Gastrocnemius medialis (tissue), 4 donors: ENCODE data around the gene ISM1. TPM values are rescaled to one million over a fixed set of nuclear protein-coding genes. Genes with fewer than 3 reads are reported as not detected.

ENCODE experiments used
- ATAC-seq, 2 donors: fragments of 150-250 bp; one replicate each; pipeline ENCODE4 v1.9.1; 2016
- DNase-seq, 2 donors: peaks; one replicate each; pipeline ENCODE4 v3.0.0-alpha.2; 2019
- H3K27ac ChIP-seq, 4 donors: fragments of 200-600 bp; sonication (generic); 1 replicate in 1 of 4; 2 replicates in 3 of 4; pipeline ENCODE4 v1.5.1; 2016 to 2018; ENCODE audit warnings: mild to moderate bottlenecking in 2 of 4, moderate library complexity in 1 of 4
- H3K27me3 ChIP-seq, 3 donors: fragments of 200-600 bp; sonication (generic) in 2 of 3; 1 replicate in 1 of 3; 2 replicates in 2 of 3; pipeline versions ENCODE4 v1.5.1 to v1.6.0; 2016 to 2019; ENCODE audit warnings: mild to moderate bottlenecking in 1 of 3, moderate library complexity in 1 of 3
- H3K36me3 ChIP-seq, 2 donors: fragments of 200-600 bp; sonication (generic) in 1 of 2; one replicate each; pipeline ENCODE4 v1.5.1; 2017 to 2018
- H3K4me1 ChIP-seq, 2 donors: fragments of 200-600 bp; sonication (generic) in 1 of 2; one replicate each; pipeline ENCODE4 v1.5.1; 2016 to 2017; ENCODE audit warnings: mild to moderate bottlenecking in 2 of 2
- H3K4me3 ChIP-seq, 4 donors: fragments of 200-600 bp; sonication (generic) in 3 of 4; 1 replicate in 1 of 4; 2 replicates in 3 of 4; pipeline ENCODE4 v1.5.1; 2016 to 2019; ENCODE audit warnings: mild to moderate bottlenecking in 2 of 4
- H3K9me3 ChIP-seq, 3 donors: fragments of 200-600 bp; sonication (generic) in 2 of 3; 1 replicate in 1 of 3; 2 replicates in 2 of 3; pipeline ENCODE4 v1.5.1; 2016 to 2019
- CTCF ChIP-seq, 5 experiments: fragments of 450-650 bp in 3 of 5; fragments of 200-600 bp in 2 of 5; sonication (generic) in 2 of 5; IDR thresholded peaks in 4 of 5; conservative IDR thresholded peaks in 1 of 5; 1 replicate in 4 of 5; 2 replicates in 1 of 5; pipeline ENCODE4 v1.5.1; 2016 to 2019; ENCODE audit warnings: antibody characterized with exemption in 5 of 5, mild to moderate bottlenecking in 3 of 5, moderate library complexity in 3 of 5
- POLR2A ChIP-seq, 2 donors: fragments of 450-650 bp; IDR thresholded peaks; one replicate each; pipeline ENCODE4 v1.6.1; 2017; ENCODE audit warnings: antibody characterized with exemption in 2 of 2, mild to moderate bottlenecking in 2 of 2, moderate library complexity in 2 of 2
- in situ Hi-C, 4 donors: fragments of 200-750 bp; cut with MboI; loops; one replicate each; pipeline versions ENCODE4 v1.15.0 to v1.8.0; 2017; ENCODE audit warnings: low sequenced_read_pairs in 4 of 4
- intact Hi-C: fragments of 100-400 bp; cut with DNase I; formaldehyde crosslinking; loops from one replicate; pipeline ENCODE4 v1.15.1; 2023; ENCODE audit warnings: low total_unique reads
- total RNA-seq, 4 donors: library from RNA; depleted of rRNA; stranded (reverse); fragments of >200 nt; gene quantifications; one replicate each; pipeline versions ENCODE4 v1.1.0 to v1.2.3, GENCODE V29; 2016

The ISM1 gene
- total RNA-seq, 4 donors from 2014 or later, result 0.61 to 3.7 (median 0.78) TPM

- ATAC-seq (no peak), DNase-seq (no peak)
- TF ChIP-seq CTCF (IDR thresholded peaks at IDR 0.05 in 4 of 5, conservative IDR thresholded peaks at IDR 0.05 in 1 of 5) (no peak), POLR2A (IDR thresholded peaks at IDR 0.05) (no peak)
- no peaks in the 10 kb centered on the region for H3K36me3 ChIP-seq
- intact Hi-C loops (no loop called here), in situ Hi-C loops (no loop called here)
- H3K9me3 ChIP-seq, result no peaks in the 10 kb centered on the region
- H3K4me3 ChIP-seq, result no peak overlapping the region
- H3K27me3 ChIP-seq, result no peaks in the 10 kb centered on the region
- no peaks in the 10 kb centered on the region for H3K4me1 ChIP-seq
- no peak overlapping the region for H3K27ac ChIP-seq
Measured at GRCh38 chr20:13325033-13325432, 104.0 kb downstream of the ISM1 start.

GRCh38 chr20:13325796-13326340 lies 104.8 kb downstream of the ISM1 start:
- no peak for ATAC-seq
- in situ Hi-C loops, result no loop called here
- Histone ChIP-seq H3K9me3 (no peaks in the 10 kb centered on the region), H3K4me1 (no peaks in the 10 kb centered on the region), H3K36me3 (no peaks in the 10 kb centered on the region), H3K27ac (no peak overlapping the region), H3K27me3 (no peaks in the 10 kb centered on the region), H3K4me3 (no peak overlapping the region)
- TF ChIP-seq CTCF (IDR thresholded peaks at IDR 0.05 in 4 of 5, conservative IDR thresholded peaks at IDR 0.05 in 1 of 5) (no peak), POLR2A (IDR thresholded peaks at IDR 0.05) (no peak)
- intact Hi-C loops, result no loop called here
- DNase-seq, result no peak

- Histone ChIP-seq H3K4me1 (no peaks in the 10 kb centered on the region), H3K4me3 (no peak overlapping the region), H3K36me3 (no peaks in the 10 kb centered on the region), H3K27ac (no peak overlapping the region), H3K27me3 (no peaks in the 10 kb centered on the region), H3K9me3 (no peaks in the 10 kb centered on the region)
- intact Hi-C loops (no loop called here), in situ Hi-C loops (no loop called here)
- TF ChIP-seq CTCF (IDR thresholded peaks at IDR 0.05 in 4 of 5, conservative IDR thresholded peaks at IDR 0.05 in 1 of 5), result no peak
- no peak for TF ChIP-seq POLR2A (IDR thresholded peaks at IDR 0.05)
- no peak for ATAC-seq
- DNase-seq, result no peak
Measured at GRCh38 chr20:13331536-13331935, 110.5 kb downstream of the ISM1 start.

GRCh38 chr20:13333036-13333435 lies 112.0 kb downstream of the ISM1 start:
- Histone ChIP-seq H3K9me3 (no peaks in the 10 kb centered on the region), H3K27ac (no peak overlapping the region), H3K4me1 (no peaks in the 10 kb centered on the region), H3K4me3 (no peak overlapping the region), H3K36me3 (no peaks in the 10 kb centered on the region), H3K27me3 (no peaks in the 10 kb centered on the region)
- ATAC-seq (no peak), DNase-seq (no peak)
- intact Hi-C loops, result no loop called here
- in situ Hi-C loops, result no loop called here
- TF ChIP-seq CTCF (IDR thresholded peaks at IDR 0.05 in 4 of 5, conservative IDR thresholded peaks at IDR 0.05 in 1 of 5) (no peak), POLR2A (IDR thresholded peaks at IDR 0.05) (no peak)

- H3K27ac ChIP-seq, result no peak overlapping the region
- ATAC-seq, result no peak
- no peaks in the 10 kb centered on the region for H3K4me1 ChIP-seq
- H3K27me3 ChIP-seq, result no peaks in the 10 kb centered on the region
- no peak overlapping the region for H3K4me3 ChIP-seq
- no peak for DNase-seq
- in situ Hi-C loops, result no loop called here
- H3K9me3 ChIP-seq, result no peaks in the 10 kb centered on the region
- no peaks in the 10 kb centered on the region for H3K36me3 ChIP-seq
- TF ChIP-seq POLR2A (IDR thresholded peaks at IDR 0.05), result no peak
- no peak for TF ChIP-seq CTCF (IDR thresholded peaks at IDR 0.05 in 4 of 5, conservative IDR thresholded peaks at IDR 0.05 in 1 of 5)
- intact Hi-C loops, result no loop called here
Measured at GRCh38 chr20:13333793-13334192, 112.7 kb downstream of the ISM1 start.
